Astrocyte of the cerebellum (primary cell): ENCODE data around the gene H6PD.

ENCODE experiments used
- DNase-seq: peaks from one replicate; pipeline ENCODE4 v3.0.0-alpha.2; 2011; ENCODE audit warnings: low read depth
- H3K4me3 ChIP-seq: 2 replicates; pipeline ENCODE4 v1.5.1; 2011; ENCODE audit warnings: mild to moderate bottlenecking, low read depth, low read length, moderate library complexity
- in situ Hi-C: cut with HindIII; loops from 2 replicates; pipeline ENCODE4 v1.10.0; 2017; ENCODE audit warnings: low sequenced_read_pairs
- TF ChIP-seq, protein P1 (sequence below): IDR thresholded peaks from 2 replicates; pipeline ENCODE4 v1.5.1; 2012; ENCODE audit warnings: low read length, low read depth, moderate library complexity, mild to moderate bottlenecking; ENCODE audit errors: missing control alignments

H6PD gene

DNA sequence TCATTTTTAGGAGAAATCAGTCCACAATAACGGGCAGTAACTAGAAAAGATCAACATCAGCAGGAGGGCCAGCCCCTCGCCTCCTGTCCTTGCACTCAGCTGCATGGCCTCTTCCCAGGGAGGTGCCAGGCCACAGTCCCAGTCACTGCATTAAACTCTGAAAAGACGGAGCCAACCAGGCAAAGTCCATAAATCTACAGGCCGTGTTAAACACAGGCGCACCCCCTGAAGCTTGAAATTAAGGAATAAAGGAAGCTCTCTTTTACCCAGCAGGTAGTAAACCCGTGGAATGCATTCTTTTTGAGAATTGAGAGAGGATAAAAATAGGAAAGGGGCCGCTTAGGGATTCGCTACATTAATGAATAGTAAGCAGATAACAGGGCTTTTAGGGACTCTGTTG lies 18.4 kb downstream of the H6PD start:
- peak; percentile 55 for DNase-seq
- in situ Hi-C loops: loop anchor here (25.0 kb wide), 1 partner anchor 309 kb away; no protein-coding TSS in a partner anchor
- TF ChIP-seq, protein P1, sequence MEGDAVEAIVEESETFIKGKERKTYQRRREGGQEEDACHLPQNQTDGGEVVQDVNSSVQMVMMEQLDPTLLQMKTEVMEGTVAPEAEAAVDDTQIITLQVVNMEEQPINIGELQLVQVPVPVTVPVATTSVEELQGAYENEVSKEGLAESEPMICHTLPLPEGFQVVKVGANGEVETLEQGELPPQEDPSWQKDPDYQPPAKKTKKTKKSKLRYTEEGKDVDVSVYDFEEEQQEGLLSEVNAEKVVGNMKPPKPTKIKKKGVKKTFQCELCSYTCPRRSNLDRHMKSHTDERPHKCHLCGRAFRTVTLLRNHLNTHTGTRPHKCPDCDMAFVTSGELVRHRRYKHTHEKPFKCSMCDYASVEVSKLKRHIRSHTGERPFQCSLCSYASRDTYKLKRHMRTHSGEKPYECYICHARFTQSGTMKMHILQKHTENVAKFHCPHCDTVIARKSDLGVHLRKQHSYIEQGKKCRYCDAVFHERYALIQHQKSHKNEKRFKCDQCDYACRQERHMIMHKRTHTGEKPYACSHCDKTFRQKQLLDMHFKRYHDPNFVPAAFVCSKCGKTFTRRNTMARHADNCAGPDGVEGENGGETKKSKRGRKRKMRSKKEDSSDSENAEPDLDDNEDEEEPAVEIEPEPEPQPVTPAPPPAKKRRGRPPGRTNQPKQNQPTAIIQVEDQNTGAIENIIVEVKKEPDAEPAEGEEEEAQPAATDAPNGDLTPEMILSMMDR: no peak
- no peak overlapping the region for H3K4me3 ChIP-seq

DNA sequence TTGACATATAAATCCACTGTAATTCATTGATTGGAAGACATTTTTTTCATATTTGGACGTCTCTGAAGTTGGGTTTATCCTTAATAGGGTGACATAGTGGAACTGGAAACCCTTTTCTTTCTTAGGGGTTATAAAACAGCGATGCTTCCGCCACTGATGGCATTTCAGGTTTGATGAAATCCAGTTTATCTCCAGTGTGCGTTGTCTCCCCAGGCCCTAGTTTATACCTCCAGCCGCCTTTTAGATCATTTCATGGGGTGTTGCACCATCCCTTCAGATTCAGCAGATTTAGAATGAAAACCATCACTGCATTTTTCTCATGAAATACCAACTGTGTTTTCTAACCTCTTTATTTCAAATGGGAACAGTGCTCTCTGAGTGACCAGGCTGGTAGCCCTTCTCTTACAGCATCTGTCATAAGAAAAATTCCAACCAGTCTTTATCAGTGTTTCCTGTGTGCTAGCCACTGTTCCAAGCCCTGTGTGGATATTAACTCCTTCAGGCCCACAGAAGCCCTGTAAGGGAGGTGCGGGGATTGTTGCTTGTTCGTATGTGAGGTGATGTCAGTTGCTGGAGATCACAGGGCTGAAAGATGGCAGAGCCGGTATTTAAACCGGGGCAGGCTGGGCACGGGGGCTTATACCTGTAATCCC lies 19.0 kb downstream of the H6PD start:
- TF ChIP-seq, protein P1: no peak
- H3K4me3 ChIP-seq: no peak overlapping the region
- DNase-seq: no peak
- in situ Hi-C loops: loop anchor here (25.0 kb wide), 1 partner anchor 309 kb away; no protein-coding TSS in a partner anchor

DNA sequence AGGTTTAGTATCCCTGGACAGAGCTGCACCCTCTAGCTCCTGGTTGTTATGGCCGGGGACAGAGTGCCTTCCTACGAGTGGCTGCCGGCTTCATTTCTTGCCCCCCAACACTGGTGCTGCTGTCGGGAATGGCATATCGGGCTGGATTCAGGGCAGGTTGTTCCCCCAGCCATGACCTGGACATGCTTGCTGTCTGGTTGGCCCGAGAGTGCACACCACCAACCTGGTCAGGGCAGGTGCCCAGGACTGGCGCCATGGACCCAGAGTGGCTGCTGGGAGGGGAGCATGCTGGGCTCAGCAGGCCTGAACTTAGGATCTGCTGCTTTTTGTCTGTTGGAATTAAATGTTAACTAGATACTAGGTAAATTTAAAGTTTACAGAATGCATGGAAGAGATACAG lies 21.8 kb downstream of the H6PD start:
- in situ Hi-C loops: loop anchor here (25.0 kb wide), 1 partner anchor 306 kb away; no protein-coding TSS in a partner anchor
- TF ChIP-seq, protein P1: no peak

DNA sequence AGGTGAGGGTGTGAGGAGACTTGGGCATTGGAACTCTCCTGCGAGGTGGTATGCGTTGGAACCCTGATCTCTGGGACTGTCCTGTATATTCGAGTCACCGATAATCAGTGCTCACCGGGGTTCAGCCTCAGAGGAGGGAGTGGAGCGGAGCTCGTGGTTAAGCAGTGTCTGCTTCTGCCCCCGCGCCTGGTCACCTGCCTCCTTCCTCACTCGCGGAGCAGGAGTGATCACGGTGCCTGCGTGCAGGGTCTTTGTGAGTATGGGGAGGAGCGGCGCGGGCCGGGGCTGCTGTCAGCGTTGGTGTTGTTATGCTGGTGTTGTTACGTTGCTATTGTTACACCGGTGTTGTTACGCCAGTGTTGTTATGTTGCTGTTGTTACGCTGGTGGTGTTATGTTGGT lies 23.3 kb downstream of the H6PD start:
- TF ChIP-seq, protein P1: no peak
- no peak overlapping the region for H3K4me3 ChIP-seq
- DNase-seq: no peak
- in situ Hi-C loops: loop anchor here (25.0 kb wide), 1 partner anchor 304 kb away; no protein-coding TSS in a partner anchor

More for the DNA sequence above, 21.8 kb downstream of the H6PD start:
- no peak overlapping the region for H3K4me3 ChIP-seq
- no peak for DNase-seq

DNA sequence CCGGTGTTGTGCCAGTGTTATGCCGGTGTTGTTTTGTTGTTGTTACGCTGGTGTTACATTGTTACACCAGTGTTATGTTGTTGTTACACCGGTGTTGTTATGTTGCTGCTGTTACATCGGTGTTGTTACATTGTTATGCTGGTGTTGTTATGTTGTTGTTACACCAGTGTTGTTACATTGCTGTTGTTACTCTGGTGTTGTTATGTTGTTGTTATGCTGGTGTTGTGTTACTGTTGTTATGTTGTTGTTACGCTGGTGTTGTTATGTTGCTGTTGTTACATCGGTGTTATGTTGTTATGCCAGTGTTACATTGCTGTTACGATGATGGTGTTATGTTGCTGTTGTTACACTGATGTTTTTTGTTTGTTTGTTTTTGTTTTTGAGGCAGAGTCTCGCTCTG lies 24.1 kb downstream of the H6PD start:
- no peak for DNase-seq
- H3K4me3 ChIP-seq: no peak overlapping the region
- TF ChIP-seq, protein P1: no peak
- in situ Hi-C loops: loop anchor here (25.0 kb wide), 1 partner anchor 304 kb away; no protein-coding TSS in a partner anchor

DNA sequence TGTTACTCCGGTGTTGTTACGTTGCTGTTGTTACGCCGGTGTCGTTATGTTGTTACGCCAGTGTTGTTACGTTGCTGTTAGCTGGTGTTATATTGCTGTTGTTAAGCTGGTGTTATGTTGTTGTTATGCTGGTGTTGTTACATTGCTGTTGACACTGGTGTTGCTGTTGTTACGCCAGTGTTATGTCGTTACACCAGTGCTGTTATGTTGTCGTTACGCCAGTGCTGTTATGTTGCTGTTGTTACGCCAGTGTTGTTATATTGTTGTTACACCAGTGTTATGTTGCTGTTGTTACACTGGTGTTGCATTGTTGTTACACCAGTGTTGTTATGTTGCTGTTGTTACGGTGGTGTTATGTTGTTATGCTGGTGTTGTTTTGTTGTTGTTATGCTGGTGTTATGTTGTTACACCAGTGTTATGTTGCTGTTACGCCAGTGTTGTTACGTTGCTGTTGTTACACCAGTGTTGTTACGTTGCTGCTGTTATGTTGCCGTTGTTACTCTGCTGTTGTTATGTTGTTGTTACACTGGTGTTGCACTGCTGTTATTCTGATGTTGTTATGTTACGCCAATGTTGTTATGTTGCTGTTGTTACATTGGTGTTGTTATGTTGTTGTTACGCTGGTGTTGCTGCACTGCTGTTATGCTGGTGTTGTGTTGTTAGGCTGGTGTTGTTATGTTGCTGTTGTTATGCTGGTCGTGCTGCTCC lies 25.6 kb downstream of the H6PD start:
- in situ Hi-C loops: loop anchor here (25.0 kb wide), 1 partner anchor 302 kb away; no protein-coding TSS in a partner anchor

More for the DNA sequence above, 25.6 kb downstream of the H6PD start:
- no peak for DNase-seq
- TF ChIP-seq, protein P1: no peak
- H3K4me3 ChIP-seq: no peak overlapping the region
